NCI-H510A (cell line): ENCODE data around the gene UBLCP1.
A peak's percentile ranks its signal among the peaks of the same experiment; 100 is the strongest.

Experiments used
- DNase-seq: peaks from one replicate; lab custom pipeline; 2025; lab: John Stamatoyannopoulos, UW

Gene UBLCP1

DNA sequence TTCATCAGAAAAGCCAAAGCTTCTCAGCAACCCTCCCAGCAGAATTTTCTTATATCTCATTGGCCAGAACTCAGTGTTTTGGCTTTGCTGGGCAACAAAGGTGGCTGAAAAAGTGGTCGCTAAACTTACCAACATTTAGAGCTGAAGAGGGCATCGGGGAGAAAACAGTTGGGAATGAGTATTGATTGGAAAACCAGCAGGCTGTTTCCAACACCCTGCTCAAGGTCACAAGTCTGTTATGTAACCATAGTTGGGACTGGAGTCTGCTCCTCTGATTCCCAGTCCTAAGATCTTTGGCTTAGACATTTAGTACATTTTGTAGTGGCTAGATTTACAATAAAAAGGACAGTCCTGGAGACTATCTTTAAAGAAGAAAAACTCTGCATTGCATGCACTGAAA lies 50.1 kb downstream of the UBLCP1 start:
- no peak for DNase-seq

DNA sequence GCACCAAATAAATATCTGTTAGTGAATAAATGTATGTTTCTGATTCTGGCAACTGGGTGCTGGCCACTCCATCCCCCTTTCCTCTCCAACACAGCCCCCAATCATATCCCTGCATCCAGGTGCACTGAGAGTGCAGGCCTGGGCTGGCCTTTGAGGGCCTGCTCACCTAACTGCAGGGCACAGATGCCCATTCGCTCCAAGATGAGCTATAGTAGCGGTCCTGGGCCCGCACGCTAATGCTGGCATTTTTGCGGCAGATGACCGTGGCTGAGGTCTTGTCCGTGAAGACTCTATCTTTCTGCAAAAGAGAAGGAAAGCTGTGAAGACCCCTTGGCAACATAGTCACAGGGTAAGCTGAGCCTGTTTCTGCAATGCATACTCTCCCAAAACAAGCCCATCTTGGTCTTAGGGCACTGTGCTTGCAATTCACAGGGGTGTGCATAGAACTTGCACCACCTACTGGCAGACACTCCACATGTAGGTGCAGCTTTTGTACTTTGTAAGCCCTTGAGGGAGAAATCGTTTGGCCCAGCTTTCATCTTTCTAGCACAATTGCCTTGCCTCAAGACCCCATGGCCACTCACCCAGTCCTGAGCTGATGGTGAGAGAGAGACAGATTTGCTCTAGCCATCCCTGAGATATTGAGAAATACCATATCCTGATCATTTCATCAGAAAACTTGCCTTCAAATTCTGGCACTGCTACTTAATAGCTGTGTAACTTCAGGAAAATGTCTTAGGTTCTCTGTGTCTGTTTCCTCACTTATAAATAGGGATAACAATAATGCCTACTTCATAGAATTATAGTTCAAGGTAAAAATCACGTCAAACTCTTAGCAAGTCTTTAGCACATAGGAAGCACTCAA lies 53.7 kb downstream of the UBLCP1 start:
- peak; percentile 4 for DNase-seq

DNA sequence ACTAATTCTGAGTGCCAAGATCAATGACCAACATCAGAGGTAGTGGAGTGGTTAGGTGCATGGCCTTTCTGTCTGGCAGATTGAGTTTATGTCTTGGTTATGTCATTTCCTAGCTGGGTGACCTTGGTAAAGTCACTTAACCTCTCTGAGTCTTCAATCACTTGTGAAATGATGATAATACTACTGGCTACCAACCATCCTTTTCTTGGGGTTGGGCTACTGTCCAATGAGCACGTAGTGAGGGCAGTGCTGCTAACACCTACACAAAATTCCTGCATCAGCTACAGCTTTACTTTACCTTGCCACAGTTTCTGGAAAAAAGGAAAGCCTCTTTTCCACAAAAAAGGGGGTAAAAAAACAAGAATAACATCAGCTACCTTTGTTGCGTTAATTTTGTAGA lies 54.8 kb downstream of the UBLCP1 start:
- no peak for DNase-seq

DNA sequence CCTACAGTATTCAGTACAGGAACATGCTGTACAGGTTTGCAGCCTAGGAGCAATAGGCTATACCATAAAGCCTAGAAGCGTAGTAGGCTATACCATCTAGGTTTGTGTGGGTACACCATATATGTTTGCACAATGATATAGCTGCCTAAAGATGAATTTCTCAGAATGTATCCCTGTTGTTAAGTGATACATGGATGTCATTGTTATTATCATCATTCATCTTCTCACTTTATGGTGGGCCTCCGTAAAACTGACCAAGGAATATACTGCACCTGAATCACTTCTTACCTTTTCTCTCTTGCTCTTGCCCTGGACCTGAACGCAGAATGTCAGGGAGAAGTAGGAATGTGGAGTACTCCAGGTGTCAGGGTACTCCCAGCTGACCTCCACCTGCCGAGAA lies 55.4 kb downstream of the UBLCP1 start:
- DNase-seq = no peak

DNA sequence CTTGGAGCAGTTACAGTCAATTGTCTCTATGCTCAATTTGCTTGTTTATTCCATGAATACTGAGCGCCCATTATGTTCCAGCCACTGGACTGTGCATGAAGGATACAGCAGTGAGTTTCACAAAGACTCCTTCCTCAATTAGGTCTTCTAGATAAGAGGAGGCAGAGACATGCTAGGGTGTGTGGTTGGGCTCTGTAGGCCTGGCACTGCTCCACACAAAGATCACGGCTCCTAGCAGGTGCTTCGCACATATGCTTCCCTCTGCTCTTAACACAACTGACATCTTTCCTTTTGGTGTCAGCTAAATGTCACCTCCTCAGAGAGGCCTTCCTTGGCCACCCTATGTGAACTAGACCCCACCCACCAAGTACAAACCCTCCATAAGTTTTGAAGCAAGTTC lies 56.3 kb downstream of the UBLCP1 start:
- DNase-seq = no peak

DNA sequence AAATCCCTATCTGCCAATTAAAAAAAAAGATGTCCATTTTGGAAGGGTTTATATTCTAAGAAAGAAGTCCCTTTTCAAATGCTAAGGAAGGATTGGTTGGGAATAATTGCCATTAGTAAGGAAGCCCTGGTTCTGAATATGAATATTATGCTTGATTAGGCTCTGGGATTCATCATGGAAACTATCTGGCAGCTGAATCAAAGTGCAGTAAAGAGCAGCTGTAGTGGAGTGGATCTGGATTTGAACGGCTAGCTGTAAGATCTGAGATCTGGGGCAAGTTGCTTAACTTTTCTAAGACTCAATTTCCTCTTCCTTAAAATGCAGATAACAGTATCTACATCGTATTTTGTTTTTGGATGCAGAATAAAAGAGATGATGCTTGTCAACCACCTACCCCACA lies 56.7 kb downstream of the UBLCP1 start:
- DNase-seq = no peak

DNA sequence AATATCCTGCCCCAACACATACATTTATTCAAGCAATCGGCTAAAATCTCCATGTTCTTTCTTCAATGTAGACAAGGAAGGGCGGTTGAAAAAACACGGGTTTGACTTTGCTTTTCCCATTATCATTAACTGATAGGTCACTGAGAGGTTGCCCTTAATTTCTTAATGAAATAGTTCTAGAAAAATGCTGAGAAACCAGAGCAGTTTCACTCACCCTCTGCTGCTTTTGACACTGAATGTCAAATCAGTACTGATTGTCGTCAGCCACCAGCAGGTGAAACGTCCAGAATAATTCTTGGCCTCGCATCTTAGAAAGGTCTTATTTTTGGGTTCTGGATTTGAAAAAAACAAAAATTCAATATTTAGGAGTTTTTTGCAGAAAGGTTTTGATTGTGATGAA lies 59.1 kb downstream of the UBLCP1 start:
- DNase-seq = no peak

DNA sequence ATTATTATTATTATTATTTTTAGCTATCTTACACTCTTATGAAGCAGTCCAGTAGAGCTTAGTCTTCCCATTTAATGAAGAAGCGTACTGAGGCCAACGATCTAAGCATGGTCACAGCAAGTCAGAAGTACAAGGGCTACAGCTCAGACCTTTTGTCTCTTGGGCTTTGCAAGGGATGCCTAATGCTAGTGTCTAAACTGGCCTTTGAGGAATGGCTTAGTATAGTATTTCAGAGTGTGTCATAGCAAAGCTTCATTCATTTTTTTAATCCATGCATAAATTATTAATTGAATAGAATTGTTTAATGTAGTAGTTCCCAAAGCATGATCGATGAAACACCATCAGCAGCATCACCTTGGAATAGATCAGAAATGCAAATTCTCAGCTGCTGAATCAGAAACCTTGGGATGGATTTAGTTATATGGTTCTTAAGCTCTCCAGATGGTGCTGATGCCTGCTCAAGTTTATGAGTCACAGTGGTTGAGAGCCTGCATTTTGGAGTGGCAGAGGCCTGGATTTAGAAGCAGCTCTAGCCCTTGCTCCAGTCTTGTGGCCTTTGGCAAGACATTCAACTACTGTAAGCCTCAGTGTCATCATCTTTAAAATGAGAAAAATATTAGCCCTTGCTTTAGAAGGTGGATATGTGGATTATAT lies 61.1 kb downstream of the UBLCP1 start:
- no peak for DNase-seq

DNA sequence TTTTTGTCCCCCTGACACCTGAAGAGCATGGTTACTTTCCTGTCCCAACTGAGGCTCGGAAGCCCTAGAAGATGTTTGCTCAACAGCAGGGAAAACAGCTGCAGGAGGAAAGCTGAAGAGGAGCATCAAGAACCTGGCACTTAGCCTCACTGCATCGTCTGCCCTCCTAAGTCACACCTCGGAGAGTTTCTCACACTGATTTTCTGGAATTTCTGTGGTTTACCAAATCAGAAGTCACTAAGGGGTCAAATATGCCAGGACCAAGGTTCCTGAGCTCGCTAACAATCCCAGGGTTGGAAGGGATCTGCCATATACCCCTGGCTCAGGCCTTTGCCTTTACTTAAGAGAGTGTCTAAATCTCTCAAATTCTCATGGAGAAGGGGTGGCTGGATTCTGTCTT lies 61.9 kb downstream of the UBLCP1 start:
- no peak for DNase-seq

DNA sequence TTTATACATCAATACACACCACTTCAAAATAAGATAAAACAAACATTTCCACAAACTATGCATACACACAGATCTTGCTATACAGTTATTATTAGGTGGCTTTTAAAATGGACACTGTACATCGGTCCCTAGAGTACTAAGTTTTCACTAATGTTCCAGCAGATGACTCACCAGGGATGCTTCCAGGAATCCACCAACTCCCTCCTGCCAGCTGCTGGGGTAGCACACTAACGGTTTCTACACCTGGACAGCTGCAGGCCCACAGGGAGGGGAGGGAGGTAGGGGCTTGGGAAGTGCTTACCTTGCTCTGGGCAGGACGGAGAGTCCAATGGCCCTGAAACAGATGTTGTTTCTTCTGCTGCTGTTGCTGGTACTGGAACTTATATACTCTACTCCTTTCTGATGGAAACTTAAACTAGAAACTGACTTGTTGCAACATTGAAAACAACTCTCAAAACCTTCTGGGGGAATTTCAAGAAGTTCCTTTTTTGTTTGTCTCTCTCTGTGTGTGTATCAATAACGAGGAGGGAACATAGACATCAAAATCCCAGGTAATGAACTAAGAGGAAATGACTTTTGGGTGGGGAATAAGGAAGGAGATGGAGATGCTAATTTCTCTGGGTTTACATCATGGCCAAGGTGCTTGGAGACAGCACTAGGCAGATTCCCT lies 67.2 kb downstream of the UBLCP1 start, which contains the start of gene IL12B:
TSS of gene IL12B (minus strand) at position 357 of the 670 bp plus-strand sequence. CDS start 3,705 bp downstream, outside the sequence.
- DNase-seq = no peak

DNA sequence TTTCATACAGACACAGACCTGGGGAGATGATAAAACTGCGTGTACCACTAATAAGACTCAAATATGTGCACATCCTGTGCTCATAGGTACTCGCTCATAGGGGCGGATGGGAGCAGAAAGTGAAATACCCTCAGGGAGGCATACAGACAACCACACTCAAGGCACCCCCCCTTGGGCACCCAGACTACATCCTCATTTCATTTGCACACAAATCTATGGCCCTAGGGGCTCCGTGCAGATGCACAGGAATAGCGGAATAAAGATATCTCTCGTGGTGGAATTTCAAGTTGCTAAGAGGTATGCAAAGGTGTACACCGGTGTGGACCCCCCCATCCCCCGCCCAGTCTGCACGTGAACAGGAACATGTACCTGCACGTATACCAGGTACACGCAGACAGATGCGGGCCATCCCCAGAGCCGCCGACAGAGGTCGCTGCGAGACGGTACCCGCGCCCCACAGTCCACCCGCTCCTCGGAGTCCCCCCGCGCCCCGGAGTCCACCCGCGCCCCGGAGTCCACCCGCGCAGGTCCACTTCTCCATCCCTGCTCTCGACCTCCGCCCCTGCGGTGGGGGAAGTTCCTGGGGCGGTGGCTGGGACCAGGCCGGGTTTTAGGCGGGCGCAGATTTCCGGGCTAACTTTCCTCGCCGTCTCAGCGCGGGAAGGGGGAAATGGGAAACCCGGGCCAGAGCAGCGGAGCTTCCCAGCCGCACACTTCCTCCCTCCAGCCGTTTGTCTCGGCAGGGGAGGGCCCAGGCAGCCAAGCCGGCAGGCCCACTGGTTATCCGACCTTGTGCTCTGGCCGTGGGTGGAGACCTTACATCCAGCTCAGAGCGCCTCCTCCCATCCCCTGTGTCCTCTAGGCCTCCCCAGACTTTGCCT lies 68.2 kb downstream of the UBLCP1 start:
- DNase-seq = peak; percentile 12

DNA sequence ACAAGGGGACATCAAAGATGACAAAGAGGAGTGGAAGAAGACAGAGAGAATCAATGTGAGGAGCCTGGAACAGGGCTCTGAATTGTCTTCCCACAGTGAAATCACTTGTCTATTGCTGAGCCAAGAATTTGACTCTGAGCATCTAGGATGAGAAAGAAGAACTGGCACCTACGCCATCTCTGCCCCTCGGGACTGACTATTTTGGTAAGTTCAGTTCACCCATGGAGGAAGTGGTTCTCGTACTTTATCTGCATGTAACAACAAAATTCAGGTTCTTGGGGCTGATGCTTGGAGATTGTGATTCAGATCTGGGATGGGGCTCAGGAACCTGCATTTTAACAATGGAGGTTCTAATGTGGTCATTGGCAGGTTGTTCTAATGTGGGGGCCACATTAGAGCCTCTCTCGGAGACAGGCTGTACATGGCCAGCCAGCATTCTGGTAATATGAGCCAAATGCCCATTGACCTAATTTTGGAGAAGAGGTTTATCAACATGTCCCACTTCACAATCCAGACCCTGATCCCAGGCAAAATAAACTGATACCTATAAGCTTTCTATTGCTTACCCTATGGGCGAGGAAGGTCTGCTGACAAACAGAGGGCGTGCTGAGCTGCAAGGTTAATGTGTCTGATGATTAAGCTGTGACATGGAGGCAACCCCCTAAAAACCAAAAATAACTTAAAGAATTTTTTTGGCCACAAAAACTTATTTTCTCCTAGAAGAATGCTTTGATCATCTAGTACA lies 69.9 kb downstream of the UBLCP1 start:
- DNase-seq = no peak

DNA sequence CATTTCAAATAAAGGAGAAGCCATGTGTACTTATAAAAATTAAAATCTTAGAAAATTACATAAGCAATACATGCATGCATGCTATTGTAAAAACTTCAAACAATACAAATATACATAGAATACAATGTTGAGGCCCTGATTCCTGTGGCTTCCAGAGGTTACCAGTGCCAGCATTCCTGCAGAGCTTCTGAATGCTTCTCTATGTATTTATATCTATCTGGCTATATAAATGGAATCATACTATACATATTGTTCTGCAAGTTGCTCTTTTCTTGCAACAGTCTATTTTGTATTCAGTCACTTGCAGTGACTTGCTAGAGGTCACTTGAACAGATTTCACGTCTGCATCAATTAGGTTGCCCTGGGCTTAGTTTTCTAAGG lies 70.4 kb downstream of the UBLCP1 start:
- DNase-seq = no peak
